Measurements from ENCODE around the gene TMEM223. TPM values are rescaled to one million over a fixed set of nuclear protein-coding genes. Genes with fewer than 3 reads are reported as not detected.

Gene TMEM223
- total RNA-seq, 1 donor from 2014 or later, result 13.0 TPM

- no peak for DNase-seq
- ATAC-seq (ENCODE audit: low read depth), result no peak
- H3K4me3 Mint-ChIP-seq, result peak overlapping the region; percentile 51
- ChIA-PET CTCF (interaction anchor here (2.0 to 2.1 kb wide), 2 partner anchors 17 to 31 kb away, joined by 7 to 13 read pairs; no protein-coding TSS in a partner anchor), POLR2A (interaction anchor here (0.8 to 5.1 kb wide), 12 partner anchors 14 to 164 kb away, joined by 3 to 193 read pairs (median 40); partner anchors contain the start of genes BSCL2, C11orf98, CSKMT and GANAB)
- TF ChIP-seq CTCF (IDR thresholded peaks at IDR 0.05), result no peak
- no peaks in the 10 kb centered on the region for H3K27me3 Mint-ChIP-seq
- H3K27ac Mint-ChIP-seq, result peak overlapping the region; percentile 4
- intact Hi-C loops (cut with micrococcal nuclease), result no loop called here
- peaks cover 19% of the 10 kb centered on the region for H3K4me1 Mint-ChIP-seq
- H3K36me3 Mint-ChIP-seq (ENCODE audit: low read depth), result peaks cover 18% of the 10 kb centered on the region
- H3K9me3 Mint-ChIP-seq, result no peaks in the 10 kb centered on the region
Measured at GRCh38 chr11:62755086-62755615, 36.7 kb downstream of the TMEM223 start.

GRCh38 chr11:62753736-62754603 lies 37.8 kb downstream of the TMEM223 start, which contains the start of gene ZBTB3:
Gene ZBTB3 (minus strand): TSS chr11:62754160. CDS start chr11:62753664, 496 bp downstream.
- CTCF ChIA-PET, result interaction anchor here (1.2 to 2.4 kb wide), 7 partner anchors 18 to 127 kb away, joined by 3 to 13 read pairs (median 4); partner anchors contain the start of genes HNRNPUL2 and SLC3A2
- peak within 1 kb of the TSS; percentile 99 for H3K27ac Mint-ChIP-seq
- peak; percentile 91 for DNase-seq
- no peaks in the 10 kb centered on the region for H3K27me3 Mint-ChIP-seq
- H3K36me3 Mint-ChIP-seq (ENCODE audit: low read depth), result peaks cover 25% of the 10 kb centered on the region
- ATAC-seq (ENCODE audit: low read depth), result peak; percentile 93
- H3K4me3 Mint-ChIP-seq, result peak within 1 kb of the TSS; percentile 97
- TF ChIP-seq CTCF (IDR thresholded peaks at IDR 0.05), result no peak
- H3K9me3 Mint-ChIP-seq, result no peaks in the 10 kb centered on the region
- H3K4me1 Mint-ChIP-seq, result peaks cover 22% of the 10 kb centered on the region
- POLR2A ChIA-PET, result interaction anchor here (0.6 to 5.1 kb wide), 60 partner anchors 8 to 1558 kb away, joined by 3 to 193 read pairs (median 5); partner anchors contain the start of genes B3GAT3, BSCL2, C11orf98 and CSKMT
- intact Hi-C loops (cut with micrococcal nuclease), result loop anchor here (1.0 to 5.0 kb wide), 7 partner anchors 7 to 632 kb away; partner anchors contain the start of genes EEF1G, INCENP, POLR2G and TAF6L

GRCh38 chr11:62752994-62753735 lies 38.6 kb downstream of the TMEM223 start:
- no peaks in the 10 kb centered on the region for H3K27me3 Mint-ChIP-seq

More at GRCh38 chr11:62752994-62753735, 38.6 kb downstream of the TMEM223 start:
- H3K4me3 Mint-ChIP-seq, result peak overlapping the region; percentile 97
- peak overlapping the region; percentile 99 for H3K27ac Mint-ChIP-seq
- peaks cover 22% of the 10 kb centered on the region for H3K4me1 Mint-ChIP-seq
- H3K9me3 Mint-ChIP-seq, result no peaks in the 10 kb centered on the region
- intact Hi-C loops (cut with micrococcal nuclease), result loop anchor here (1.0 to 5.0 kb wide), 3 partner anchors 8 to 631 kb away; partner anchors contain the start of genes EEF1G, INCENP and POLR2G
- peaks cover 28% of the 10 kb centered on the region for H3K36me3 Mint-ChIP-seq (ENCODE audit: low read depth)
- ChIA-PET CTCF (interaction anchor here (1.2 to 2.4 kb wide), 7 partner anchors 19 to 128 kb away, joined by 3 to 13 read pairs (median 4); partner anchors contain the start of genes HNRNPUL2 and SLC3A2), POLR2A (interaction anchor here (0.6 to 5.1 kb wide), 56 partner anchors 9 to 1559 kb away, joined by 3 to 193 read pairs (median 5); partner anchors contain the start of genes B3GAT3, BSCL2, C11orf98 and CSKMT)
- no peak for DNase-seq
- no peak for ATAC-seq (ENCODE audit: low read depth)
- TF ChIP-seq CTCF (IDR thresholded peaks at IDR 0.05), result no peak

Data from activated B cell treated with CpG ODN at 0.5 μM for 24 hours (primary cell).